Right atrium auricular region (tissue), 2 donors: ENCODE measurements around the gene HIPK3. TPM values are rescaled to one million over a fixed set of nuclear protein-coding genes. Genes with fewer than 3 reads are reported as not detected.
"Not testable (repeated sequence)": the region's sequence is repeated elsewhere in the genome, so short reads cannot be mapped to it uniquely, and the experiment has no call there.

Experiments
- DNase-seq: peaks from one replicate; pipeline ENCODE4 v3.0.0-alpha.2; 2019; ENCODE audit warnings: low spot score
- H3K27ac ChIP-seq, 2 donors: fragments of 200-600 bp; sonication (generic); 1 replicate in 1 of 2; 2 replicates in 1 of 2; pipeline ENCODE4 v1.5.1; 2016 to 2019
- H3K27me3 ChIP-seq, 2 donors: fragments of 200-600 bp; sonication (generic); one replicate each; pipeline versions ENCODE4 v1.5.1 to v1.6.0; 2017 to 2019
- H3K36me3 ChIP-seq: fragments of 200-600 bp; sonication (generic); one replicate; pipeline ENCODE4 v1.5.1; 2016
- H3K4me1 ChIP-seq, 2 donors: fragments of 200-600 bp; sonication (generic); one replicate each; pipeline versions ENCODE4 v1.5.1 to v1.6.0; 2017 to 2019
- H3K4me3 ChIP-seq, 2 donors: fragments of 200-600 bp; sonication (generic); 1 replicate in 1 of 2; 2 replicates in 1 of 2; pipeline ENCODE4 v1.5.1; 2017 to 2019; ENCODE audit warnings: mild to moderate bottlenecking in 1 of 2, moderate library complexity in 1 of 2
- H3K9me3 ChIP-seq, 2 donors: fragments of 200-600 bp; sonication (generic); one replicate each; pipeline ENCODE4 v1.5.1; 2019
- CTCF ChIP-seq, 2 donors: fragments of 200-600 bp; sonication (generic); IDR thresholded peaks; one replicate each; pipeline ENCODE4 v1.5.1; 2019; ENCODE audit warnings: antibody characterized with exemption in 2 of 2
- total RNA-seq, 2 donors: library from RNA; depleted of rRNA; stranded (reverse); fragments of >200 nt; gene quantifications; one replicate each; pipeline ENCODE4 v1.1.0, GENCODE V29; 2016

Gene HIPK3
- total RNA-seq, 2 donors from 2014 or later = 142 to 209 TPM

GRCh38 chr11:33256813-33257159 is 395 bp upstream of the HIPK3 start:
- Histone ChIP-seq H3K27me3 (no peaks in the 10 kb centered on the region), H3K36me3 (no peaks in the 10 kb centered on the region), H3K27ac (peak overlapping the region; percentile 100), H3K4me1 (peaks cover 0 to 23% of the 10 kb centered on the region in 2 donors), H3K4me3 (peak overlapping the region; percentile 97 to 99), H3K9me3 (no peaks in the 10 kb centered on the region)
- TF ChIP-seq CTCF (IDR thresholded peaks at IDR 0.05) = no peak
- DNase-seq = no peak

GRCh38 chr11:33257897-33258630 is 883 bp downstream of the HIPK3 start:
- H3K4me1 ChIP-seq = peaks cover 0 to 36% of the 10 kb centered on the region in 2 donors

GRCh38 chr11:33258631-33259205 is 1.5 kb downstream of the HIPK3 start:
- H3K9me3 ChIP-seq = no peaks in the 10 kb centered on the region
- H3K4me3 ChIP-seq = peak overlapping the region; percentile 97 to 99
- H3K27ac ChIP-seq = peak overlapping the region; percentile 100
- peaks cover 0 to 42% of the 10 kb centered on the region in 2 donors for H3K4me1 ChIP-seq
- H3K36me3 ChIP-seq = no peaks in the 10 kb centered on the region
- DNase-seq = no peak
- peak in 1 of 2 donors; percentile 6 for TF ChIP-seq CTCF (IDR thresholded peaks at IDR 0.05)
- H3K27me3 ChIP-seq = no peaks in the 10 kb centered on the region

More at GRCh38 chr11:33257897-33258630, 883 bp downstream of the HIPK3 start:
- Histone ChIP-seq H3K36me3 (no peaks in the 10 kb centered on the region), H3K4me3 (peak overlapping the region; percentile 97 to 99), H3K27me3 (no peaks in the 10 kb centered on the region), H3K9me3 (no peaks in the 10 kb centered on the region), H3K27ac (peak overlapping the region; percentile 100)
- peak; percentile 15 to 58 for TF ChIP-seq CTCF (IDR thresholded peaks at IDR 0.05)
- DNase-seq = peak; percentile 91

GRCh38 chr11:33259869-33260268 is 2.7 kb downstream of the HIPK3 start:
- Histone ChIP-seq H3K36me3 (no peaks in the 10 kb centered on the region), H3K27me3 (no peaks in the 10 kb centered on the region), H3K4me3 (peak overlapping the region; percentile 97 to 99), H3K9me3 (no peaks in the 10 kb centered on the region), H3K27ac (peak overlapping the region; percentile 100), H3K4me1 (peaks cover 0 to 54% of the 10 kb centered on the region in 2 donors)
- TF ChIP-seq CTCF (IDR thresholded peaks at IDR 0.05) = no peak
- DNase-seq = no peak

GRCh38 chr11:33261350-33261749 is 4.2 kb downstream of the HIPK3 start:
- H3K36me3 ChIP-seq, DNase-seq, H3K4me3 ChIP-seq, H3K9me3 ChIP-seq, H3K27me3 ChIP-seq: not testable (repeated sequence)
- H3K4me1 ChIP-seq = peaks cover 0 to 60% of the 10 kb centered on the region in 2 donors
- peak overlapping the region; percentile 64 to 100 for H3K27ac ChIP-seq

GRCh38 chr11:33262011-33262645 is 4.9 kb downstream of the HIPK3 start:
- Histone ChIP-seq H3K4me1 (peaks cover 0 to 65% of the 10 kb centered on the region in 2 donors), H3K9me3 (no peaks in the 10 kb centered on the region), H3K4me3 (no peak overlapping the region), H3K27ac (peak overlapping the region; percentile 64 to 100), H3K36me3 (no peaks in the 10 kb centered on the region), H3K27me3 (no peaks in the 10 kb centered on the region)
- no peak for TF ChIP-seq CTCF (IDR thresholded peaks at IDR 0.05)
- no peak for DNase-seq
